RPMI8226 (cell line): Measurements from ENCODE around the gene PRKAA1.
"Not testable (repeated sequence)": the region's sequence is repeated elsewhere in the genome, so short reads cannot be mapped to it uniquely, and the experiment has no call there.

Experiments used
- DNase-seq: peaks from one replicate; pipeline ENCODE4 v3.0.0-alpha.2; 2015

The PRKAA1 gene

GRCh38 chr5:40720069-40720468 lies 78.1 kb downstream of the PRKAA1 start:
- no peak for DNase-seq

DNA sequence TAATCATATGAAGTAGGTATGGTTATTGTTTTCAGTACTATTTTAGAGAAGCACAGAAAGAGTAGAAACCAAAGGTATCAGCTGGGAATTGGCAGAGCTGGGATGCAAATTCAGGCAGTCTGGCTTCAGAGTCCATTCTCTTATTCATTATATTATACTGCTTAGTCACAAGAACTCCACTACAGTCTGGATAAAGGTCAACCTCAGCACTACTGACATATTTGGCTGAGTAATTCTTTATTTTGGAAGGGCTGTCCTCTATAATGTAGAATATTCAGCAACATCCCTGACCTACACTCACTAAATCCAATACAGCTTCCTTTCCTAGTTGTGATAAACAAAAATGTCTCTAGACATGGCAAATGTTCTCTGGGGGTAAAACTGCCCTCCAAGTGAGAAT lies 80.9 kb downstream of the PRKAA1 start:
- no peak for DNase-seq

DNA sequence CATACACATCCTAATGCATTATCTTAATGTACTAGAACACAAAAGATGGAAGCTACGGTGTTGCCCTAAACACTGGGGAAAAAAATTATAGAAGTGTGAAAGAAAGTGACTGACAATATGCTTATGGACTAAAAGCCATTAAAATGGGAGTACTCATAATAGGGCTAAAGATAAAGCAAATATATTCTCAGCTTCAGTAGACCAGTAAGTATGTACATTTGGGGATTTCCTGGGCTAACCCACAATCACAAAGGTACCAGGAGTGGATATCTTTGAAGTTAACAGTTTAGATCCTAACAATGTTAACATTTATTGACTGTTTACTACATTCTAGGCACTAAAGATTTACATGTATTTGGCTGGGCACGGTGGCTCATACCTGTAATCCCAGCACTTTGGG lies 81.6 kb downstream of the PRKAA1 start:
- DNase-seq, result no peak

GRCh38 chr5:40716000-40716399 lies 82.2 kb downstream of the PRKAA1 start:
- DNase-seq, result peak; percentile 6

DNA sequence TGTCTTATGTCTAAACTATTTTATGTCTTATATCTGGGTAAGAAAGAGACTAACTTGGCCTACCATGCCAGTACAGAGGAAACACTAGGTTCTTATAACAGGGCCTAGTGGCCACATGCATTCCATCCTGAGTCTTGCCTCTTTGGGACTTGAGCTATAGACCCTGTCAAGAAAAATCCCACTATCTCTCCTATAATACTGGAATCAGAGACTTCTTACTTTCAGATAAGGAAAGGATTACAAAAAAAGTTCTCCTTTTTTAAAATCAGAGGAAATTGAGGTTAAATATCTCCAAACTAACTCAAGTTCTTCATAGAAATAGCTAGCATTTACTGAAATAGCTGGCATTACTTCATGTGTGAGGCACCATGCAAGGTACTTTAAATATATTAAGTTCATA lies 84.2 kb downstream of the PRKAA1 start:
- no peak for DNase-seq

- not testable (repeated sequence) for DNase-seq
Observed at GRCh38 chr5:40710575-40710974, 87.6 kb downstream of the PRKAA1 start.
